WTC11 (cell line): Measurements from ENCODE around the gene CADM2. TPM values are rescaled to one million over a fixed set of nuclear protein-coding genes. Genes with fewer than 3 reads are reported as not detected.

Source experiments
- ATAC-seq: fragments of 200-7000 bp; cut with Tn5 transposase; 2 replicates; pipeline ENCODE4 v1.10.0; 2021; ENCODE audit warnings: mild to moderate bottlenecking, moderate library complexity
- CTCF ChIA-PET: fragments of 300-600 bp; sonication (Branson Sonifier 250); formaldehyde crosslinking; loops from one replicate; lab custom pipeline; 2021; ENCODE audit warnings: antibody characterized with exemption; lab: Charles Lee
- POLR2A ChIA-PET: fragments of 350-600 bp; sonication (Branson Sonifier 250); formaldehyde crosslinking; loops from one replicate; lab custom pipeline; 2021; ENCODE audit warnings: antibody characterized with exemption; lab: Charles Lee
- DNase-seq: peaks from one replicate; pipeline ENCODE4 v3.0.0; 2021; ENCODE audit warnings: low spot score
- H3K27ac Mint-ChIP-seq: 2 replicates; pipeline ENCODE4 v1.8.0; 2021; ENCODE audit warnings: mixed read lengths
- H3K27me3 Mint-ChIP-seq: 2 replicates; pipeline ENCODE4 v1.8.0; 2021; ENCODE audit warnings: low read depth, mild to moderate bottlenecking, moderate library complexity, mixed read lengths
- H3K36me3 Mint-ChIP-seq: 2 replicates; pipeline ENCODE4 v1.8.0; 2021; ENCODE audit warnings: mixed read lengths
- H3K4me1 Mint-ChIP-seq: 2 replicates; pipeline ENCODE4 v1.8.0; 2022; ENCODE audit warnings: mixed read lengths
- H3K4me3 Mint-ChIP-seq: 2 replicates; pipeline ENCODE4 v1.8.0; 2021; ENCODE audit warnings: mild to moderate bottlenecking, moderate library complexity, mixed read lengths
- H3K9me3 Mint-ChIP-seq: 2 replicates; pipeline ENCODE4 v1.8.0; 2021; ENCODE audit warnings: mixed read lengths
- ESRRA ChIP-seq: sonication (generic); formaldehyde crosslinking; IDR thresholded peaks from 2 replicates; pipeline ENCODE4 v1.8.1; 2022; ENCODE audit warnings: mild to moderate bottlenecking, missing genetic modification reagents, borderline replicate concordance
- JAZF1 ChIP-seq: fragments of 250-450 bp; sonication (Bioruptor Pico); IDR thresholded peaks from 2 replicates; pipeline ENCODE4 v1.9.0; 2021; ENCODE audit warnings: moderate library complexity, mild to moderate bottlenecking, inconsistent platforms
- KAT7 ChIP-seq: sonication (generic); formaldehyde crosslinking; IDR thresholded peaks from 2 replicates; pipeline ENCODE4 v1.8.1; 2023; ENCODE audit warnings: missing genetic modification reagents, mild to moderate bottlenecking, borderline replicate concordance
- NFE2L1 ChIP-seq: sonication (generic); formaldehyde crosslinking; IDR thresholded peaks from 2 replicates; pipeline ENCODE4 v1.8.1; 2023; ENCODE audit warnings: missing genetic modification reagents
- RORB ChIP-seq: fragments of 250-450 bp; sonication (Bioruptor Pico); IDR thresholded peaks from 2 replicates; pipeline ENCODE4 v1.9.0; 2021; ENCODE audit warnings: mild to moderate bottlenecking
- SMAD4 ChIP-seq: sonication (generic); formaldehyde crosslinking; IDR thresholded peaks from 2 replicates; pipeline ENCODE4 v1.8.0; 2022; ENCODE audit warnings: mild to moderate bottlenecking, missing genetic modification reagents
- TCF7 ChIP-seq: sonication (generic); formaldehyde crosslinking; IDR thresholded peaks from 2 replicates; pipeline ENCODE4 v1.8.0; 2022; ENCODE audit warnings: mild to moderate bottlenecking, low read depth, missing genetic modification reagents, moderate library complexity
- ZBTB21 ChIP-seq: sonication (generic); formaldehyde crosslinking; IDR thresholded peaks from 2 replicates; pipeline ENCODE4 v1.8.1; 2023; ENCODE audit warnings: mild to moderate bottlenecking, missing genetic modification reagents, borderline replicate concordance
- ZNF219 ChIP-seq: sonication (generic); formaldehyde crosslinking; IDR thresholded peaks from 2 replicates; pipeline ENCODE4 v1.8.0; 2023; ENCODE audit warnings: missing genetic modification reagents, mild to moderate bottlenecking, borderline replicate concordance
- ZNF232 ChIP-seq: sonication (generic); formaldehyde crosslinking; IDR thresholded peaks from 2 replicates; pipeline ENCODE4 v1.8.0; 2022; ENCODE audit warnings: mild to moderate bottlenecking, missing genetic modification reagents
- total RNA-seq: library from RNA; stranded (reverse); gene quantifications from 3 replicates; pipeline ENCODE4 v1.2.3, GENCODE V29; 2021
- TF ChIP-seq, protein P1 (sequence below): fragments of 250-450 bp; sonication (Bioruptor Pico); IDR thresholded peaks from 2 replicates; pipeline ENCODE4 v1.9.0; 2021; ENCODE audit warnings: mild to moderate bottlenecking, borderline replicate concordance
- TF ChIP-seq, protein P2 (sequence below): sonication (generic); formaldehyde crosslinking; IDR thresholded peaks from 2 replicates; pipeline ENCODE4 v1.8.1; 2022; ENCODE audit warnings: low read depth, mild to moderate bottlenecking, moderate library complexity, missing genetic modification reagents, borderline replicate concordance
- TF ChIP-seq, protein P3 (sequence below): fragments of 250-450 bp; sonication (Bioruptor Pico); IDR thresholded peaks from 2 replicates; pipeline ENCODE4 v1.9.0; 2021; ENCODE audit warnings: mild to moderate bottlenecking
- TF ChIP-seq, protein P4 (sequence below): fragments of 250-450 bp; sonication (Bioruptor Pico); IDR thresholded peaks from 2 replicates; pipeline ENCODE4 v2.1.2; 2022; ENCODE audit warnings: mild to moderate bottlenecking, moderate library complexity

CADM2 gene
- total RNA-seq, 1 experiment from 2014 or later, result 18.8 TPM

DNA sequence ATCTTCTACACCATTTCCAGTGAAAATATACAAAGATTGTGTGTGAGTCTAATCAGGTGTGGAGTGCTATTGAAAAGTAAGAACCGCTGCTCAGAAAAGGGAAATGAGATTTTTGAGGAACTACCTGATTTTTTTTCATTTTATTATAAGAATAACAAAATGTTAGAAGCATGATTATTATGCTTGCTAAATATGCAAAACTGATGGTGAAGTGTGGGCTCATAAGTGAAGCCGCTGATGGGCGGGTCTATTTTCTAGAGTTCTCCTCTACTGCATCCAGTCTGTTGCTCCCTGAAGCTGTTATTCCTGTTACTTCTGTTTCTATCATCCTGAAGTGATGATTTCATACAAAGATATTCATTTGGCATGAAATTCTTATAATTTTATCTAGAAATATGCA, 612.0 kb downstream of the CADM2 start:
- POLR2A ChIA-PET, result no interaction called here
- no peak for DNase-seq
- CTCF ChIA-PET, result no interaction called here
- Mint-ChIP-seq H3K36me3 (no peaks in the 10 kb centered on the region), H3K27me3 (no peaks in the 10 kb centered on the region), H3K9me3 (no peaks in the 10 kb centered on the region), H3K4me1 (no peaks in the 10 kb centered on the region), H3K27ac (no peak overlapping the region), H3K4me3 (no peak overlapping the region)
- no peak for ATAC-seq
- TF ChIP-seq KAT7 (CRISPR knock-in tag), result no peak
- no peak for TF ChIP-seq SMAD4 (CRISPR knock-in tag)
- no peak for TF ChIP-seq RORB (CRISPR knock-in tag)
- TF ChIP-seq ESRRA (CRISPR knock-in tag), result no peak
- TF ChIP-seq, protein P1, sequence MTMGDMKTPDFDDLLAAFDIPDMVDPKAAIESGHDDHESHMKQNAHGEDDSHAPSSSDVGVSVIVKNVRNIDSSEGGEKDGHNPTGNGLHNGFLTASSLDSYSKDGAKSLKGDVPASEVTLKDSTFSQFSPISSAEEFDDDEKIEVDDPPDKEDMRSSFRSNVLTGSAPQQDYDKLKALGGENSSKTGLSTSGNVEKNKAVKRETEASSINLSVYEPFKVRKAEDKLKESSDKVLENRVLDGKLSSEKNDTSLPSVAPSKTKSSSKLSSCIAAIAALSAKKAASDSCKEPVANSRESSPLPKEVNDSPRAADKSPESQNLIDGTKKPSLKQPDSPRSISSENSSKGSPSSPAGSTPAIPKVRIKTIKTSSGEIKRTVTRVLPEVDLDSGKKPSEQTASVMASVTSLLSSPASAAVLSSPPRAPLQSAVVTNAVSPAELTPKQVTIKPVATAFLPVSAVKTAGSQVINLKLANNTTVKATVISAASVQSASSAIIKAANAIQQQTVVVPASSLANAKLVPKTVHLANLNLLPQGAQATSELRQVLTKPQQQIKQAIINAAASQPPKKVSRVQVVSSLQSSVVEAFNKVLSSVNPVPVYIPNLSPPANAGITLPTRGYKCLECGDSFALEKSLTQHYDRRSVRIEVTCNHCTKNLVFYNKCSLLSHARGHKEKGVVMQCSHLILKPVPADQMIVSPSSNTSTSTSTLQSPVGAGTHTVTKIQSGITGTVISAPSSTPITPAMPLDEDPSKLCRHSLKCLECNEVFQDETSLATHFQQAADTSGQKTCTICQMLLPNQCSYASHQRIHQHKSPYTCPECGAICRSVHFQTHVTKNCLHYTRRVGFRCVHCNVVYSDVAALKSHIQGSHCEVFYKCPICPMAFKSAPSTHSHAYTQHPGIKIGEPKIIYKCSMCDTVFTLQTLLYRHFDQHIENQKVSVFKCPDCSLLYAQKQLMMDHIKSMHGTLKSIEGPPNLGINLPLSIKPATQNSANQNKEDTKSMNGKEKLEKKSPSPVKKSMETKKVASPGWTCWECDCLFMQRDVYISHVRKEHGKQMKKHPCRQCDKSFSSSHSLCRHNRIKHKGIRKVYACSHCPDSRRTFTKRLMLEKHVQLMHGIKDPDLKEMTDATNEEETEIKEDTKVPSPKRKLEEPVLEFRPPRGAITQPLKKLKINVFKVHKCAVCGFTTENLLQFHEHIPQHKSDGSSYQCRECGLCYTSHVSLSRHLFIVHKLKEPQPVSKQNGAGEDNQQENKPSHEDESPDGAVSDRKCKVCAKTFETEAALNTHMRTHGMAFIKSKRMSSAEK, result no peak
- TF ChIP-seq, protein P2, sequence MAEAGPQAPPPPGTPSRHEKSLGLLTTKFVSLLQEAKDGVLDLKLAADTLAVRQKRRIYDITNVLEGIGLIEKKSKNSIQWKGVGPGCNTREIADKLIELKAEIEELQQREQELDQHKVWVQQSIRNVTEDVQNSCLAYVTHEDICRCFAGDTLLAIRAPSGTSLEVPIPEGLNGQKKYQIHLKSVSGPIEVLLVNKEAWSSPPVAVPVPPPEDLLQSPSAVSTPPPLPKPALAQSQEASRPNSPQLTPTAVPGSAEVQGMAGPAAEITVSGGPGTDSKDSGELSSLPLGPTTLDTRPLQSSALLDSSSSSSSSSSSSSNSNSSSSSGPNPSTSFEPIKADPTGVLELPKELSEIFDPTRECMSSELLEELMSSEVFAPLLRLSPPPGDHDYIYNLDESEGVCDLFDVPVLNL (CRISPR knock-in tag), result no peak
- TF ChIP-seq NFE2L1 (CRISPR knock-in tag), result no peak
- TF ChIP-seq ZNF232 (CRISPR knock-in tag), result no peak

DNA sequence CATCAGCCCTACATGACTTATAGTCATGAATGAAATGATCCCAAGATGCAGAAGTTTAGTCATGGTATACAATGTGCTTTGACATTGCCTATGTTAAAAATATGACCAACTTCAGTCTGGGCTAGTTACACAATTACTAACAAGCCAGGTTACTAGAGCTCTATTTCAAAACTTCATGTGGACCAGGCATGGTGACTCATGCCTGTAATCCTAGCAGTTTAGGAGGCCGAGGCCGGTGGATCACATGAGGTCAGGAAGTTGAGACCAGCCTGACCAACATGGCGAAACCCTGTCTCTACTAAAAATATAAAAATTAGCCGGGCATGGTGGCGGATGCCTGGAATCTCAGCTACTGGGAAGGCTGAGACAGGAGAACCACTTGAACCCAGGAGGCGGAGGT, 613.0 kb downstream of the CADM2 start:
- DNase-seq, result no peak
- no peaks in the 10 kb centered on the region for H3K36me3 Mint-ChIP-seq
- TF ChIP-seq, protein P3, sequence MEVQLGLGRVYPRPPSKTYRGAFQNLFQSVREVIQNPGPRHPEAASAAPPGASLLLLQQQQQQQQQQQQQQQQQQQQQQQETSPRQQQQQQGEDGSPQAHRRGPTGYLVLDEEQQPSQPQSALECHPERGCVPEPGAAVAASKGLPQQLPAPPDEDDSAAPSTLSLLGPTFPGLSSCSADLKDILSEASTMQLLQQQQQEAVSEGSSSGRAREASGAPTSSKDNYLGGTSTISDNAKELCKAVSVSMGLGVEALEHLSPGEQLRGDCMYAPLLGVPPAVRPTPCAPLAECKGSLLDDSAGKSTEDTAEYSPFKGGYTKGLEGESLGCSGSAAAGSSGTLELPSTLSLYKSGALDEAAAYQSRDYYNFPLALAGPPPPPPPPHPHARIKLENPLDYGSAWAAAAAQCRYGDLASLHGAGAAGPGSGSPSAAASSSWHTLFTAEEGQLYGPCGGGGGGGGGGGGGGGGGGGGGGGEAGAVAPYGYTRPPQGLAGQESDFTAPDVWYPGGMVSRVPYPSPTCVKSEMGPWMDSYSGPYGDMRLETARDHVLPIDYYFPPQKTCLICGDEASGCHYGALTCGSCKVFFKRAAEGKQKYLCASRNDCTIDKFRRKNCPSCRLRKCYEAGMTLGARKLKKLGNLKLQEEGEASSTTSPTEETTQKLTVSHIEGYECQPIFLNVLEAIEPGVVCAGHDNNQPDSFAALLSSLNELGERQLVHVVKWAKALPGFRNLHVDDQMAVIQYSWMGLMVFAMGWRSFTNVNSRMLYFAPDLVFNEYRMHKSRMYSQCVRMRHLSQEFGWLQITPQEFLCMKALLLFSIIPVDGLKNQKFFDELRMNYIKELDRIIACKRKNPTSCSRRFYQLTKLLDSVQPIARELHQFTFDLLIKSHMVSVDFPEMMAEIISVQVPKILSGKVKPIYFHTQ (CRISPR knock-in tag), result no peak
- no peak for TF ChIP-seq ZNF219
- TF ChIP-seq TCF7 (CRISPR knock-in tag), result no peak
- TF ChIP-seq, protein P4, sequence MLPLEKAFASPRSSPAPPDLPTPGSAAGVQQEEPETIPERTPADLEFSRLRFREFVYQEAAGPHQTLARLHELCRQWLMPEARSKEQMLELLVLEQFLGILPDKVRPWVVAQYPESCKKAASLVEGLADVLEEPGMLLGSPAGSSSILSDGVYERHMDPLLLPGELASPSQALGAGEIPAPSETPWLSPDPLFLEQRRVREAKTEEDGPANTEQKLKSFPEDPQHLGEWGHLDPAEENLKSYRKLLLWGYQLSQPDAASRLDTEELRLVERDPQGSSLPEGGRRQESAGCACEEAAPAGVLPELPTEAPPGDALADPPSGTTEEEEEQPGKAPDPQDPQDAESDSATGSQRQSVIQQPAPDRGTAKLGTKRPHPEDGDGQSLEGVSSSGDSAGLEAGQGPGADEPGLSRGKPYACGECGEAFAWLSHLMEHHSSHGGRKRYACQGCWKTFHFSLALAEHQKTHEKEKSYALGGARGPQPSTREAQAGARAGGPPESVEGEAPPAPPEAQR (CRISPR knock-in tag), result no peak
- TF ChIP-seq ZBTB21 (CRISPR knock-in tag), result no peak
- TF ChIP-seq ESRRA (CRISPR knock-in tag), result no peak
- TF ChIP-seq JAZF1 (CRISPR knock-in tag), result no peak
- TF ChIP-seq, all 79 proteins: peak for 0
- Mint-ChIP-seq H3K27me3 (no peaks in the 10 kb centered on the region), H3K4me3 (no peak overlapping the region), H3K4me1 (peaks cover 7% of the 10 kb centered on the region), H3K27ac (no peak overlapping the region), H3K9me3 (no peaks in the 10 kb centered on the region)
- ChIA-PET POLR2A (no interaction called here), CTCF (no interaction called here)
- ATAC-seq, result no peak
